IMR-90 (cell line): ENCODE measurements around the gene COL5A1.

ENCODE experiments used
- CEBPB ChIP-seq: IDR thresholded peaks from 2 replicates; pipeline ENCODE4 v1.6.1; 2012; ENCODE audit warnings: low read depth, low read length, improper control_type of control experiment
- CTCF ChIP-seq: conservative IDR thresholded peaks from 2 replicates; pipeline ENCODE4 v1.5.1; 2012; ENCODE audit warnings: mild to moderate bottlenecking, low read depth, low read length, improper control_type of control experiment
- ELK1 ChIP-seq: fragments of 150-350 bp; IDR thresholded peaks from 2 replicates; pipeline ENCODE4 v1.6.1; 2016; ENCODE audit warnings: low read depth, mild to moderate bottlenecking, low read length, moderate library complexity, borderline replicate concordance
- FOS ChIP-seq: fragments of 150-350 bp; IDR thresholded peaks from 2 replicates; pipeline ENCODE4 v1.6.1; 2016; ENCODE audit warnings: low read depth, low read length
- MAFK ChIP-seq: IDR thresholded peaks from 2 replicates; pipeline ENCODE4 v1.6.1; 2012; ENCODE audit warnings: low read depth, low read length, improper control_type of control experiment
- MXI1 ChIP-seq: IDR thresholded peaks from 2 replicates; pipeline ENCODE4 v1.6.1; 2012; ENCODE audit warnings: low read depth, mild to moderate bottlenecking, low read length, moderate library complexity, borderline replicate concordance
- NFE2L2 ChIP-seq: fragments of 150-350 bp; IDR thresholded peaks from 2 replicates; pipeline ENCODE4 v1.6.1; 2016; ENCODE audit warnings: low read depth, mild to moderate bottlenecking, low read length
- POLR2A ChIP-seq: IDR thresholded peaks from 2 replicates; pipeline ENCODE4 v1.6.1; 2012; ENCODE audit warnings: mild to moderate bottlenecking, low read depth, low read length
- RAD21 ChIP-seq: IDR thresholded peaks from 2 replicates; pipeline ENCODE4 v1.6.1; 2012; ENCODE audit warnings: low read length, improper control_type of control experiment
- SMC3 ChIP-seq: fragments of 150-350 bp; IDR thresholded peaks from 2 replicates; pipeline ENCODE4 v1.6.1; 2016; ENCODE audit warnings: low read depth, mild to moderate bottlenecking, antibody characterized with exemption, low read length, moderate library complexity
- USF2 ChIP-seq: fragments of 150-350 bp; IDR thresholded peaks from 2 replicates; pipeline ENCODE4 v1.6.1; 2017; ENCODE audit warnings: mild to moderate bottlenecking, antibody characterized with exemption, low read length, low read depth

- TF ChIP-seq CTCF (no peak), POLR2A (no peak), MXI1 (no peak), FOS (no peak), CEBPB (no peak), MAFK (no peak), USF2 (no peak), NFE2L2 (no peak), SMC3 (no peak), RAD21 (no peak), ELK1 (no peak)
These were observed 36.1 kb upstream of the COL5A1 start for GRCh38 chr9:134605351-134605965.
